AG20443 (cell line): ENCODE measurements around the gene ZSCAN5A.
"Not testable (repeated sequence)": the region's sequence is repeated elsewhere in the genome, so short reads cannot be mapped to it uniquely, and the experiment has no call there.

Source experiments
- DNase-seq: peaks from one replicate; pipeline ENCODE4 v3.0.0; 2012; ENCODE audit warnings: low spot score, mixed read lengths

ZSCAN5A gene

DNA sequence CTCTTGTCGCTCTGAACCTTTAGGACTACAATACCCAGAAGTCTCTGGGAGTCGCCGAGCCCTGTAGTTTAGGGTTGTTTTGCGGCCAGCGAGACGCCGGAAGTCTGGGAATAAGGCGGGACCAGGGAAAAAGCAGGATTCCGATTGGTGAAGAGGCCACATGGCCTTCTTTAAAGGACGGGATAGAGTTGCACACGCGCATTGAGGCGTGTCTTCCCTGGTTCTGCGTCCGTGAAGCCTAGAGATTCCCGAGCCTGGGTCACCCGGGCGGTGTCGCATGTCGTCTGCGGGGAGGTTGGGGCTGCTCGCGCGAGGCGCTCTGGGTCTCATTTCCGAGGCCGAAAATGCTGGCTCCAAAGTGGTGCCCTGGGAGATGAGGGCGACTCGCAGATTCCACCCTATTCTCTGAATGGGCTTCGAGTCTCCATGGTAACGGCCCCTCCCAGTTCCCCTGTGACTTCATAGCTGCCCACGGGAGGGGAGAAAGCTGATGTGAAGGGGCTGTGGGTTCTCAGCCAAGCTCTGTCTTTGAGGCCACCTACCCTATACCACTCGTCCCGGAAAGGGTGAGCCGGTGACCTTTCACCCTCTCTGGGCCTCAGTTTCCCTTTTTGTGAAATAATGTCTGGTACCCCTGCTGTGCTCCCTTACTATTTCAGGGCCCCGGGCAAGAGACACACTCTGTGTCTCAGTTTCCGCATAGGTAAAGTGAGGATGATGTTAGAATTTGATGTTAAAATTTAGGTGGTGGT, 614 bp upstream of the ZSCAN5A start:
- DNase-seq = peak; percentile 96

DNA sequence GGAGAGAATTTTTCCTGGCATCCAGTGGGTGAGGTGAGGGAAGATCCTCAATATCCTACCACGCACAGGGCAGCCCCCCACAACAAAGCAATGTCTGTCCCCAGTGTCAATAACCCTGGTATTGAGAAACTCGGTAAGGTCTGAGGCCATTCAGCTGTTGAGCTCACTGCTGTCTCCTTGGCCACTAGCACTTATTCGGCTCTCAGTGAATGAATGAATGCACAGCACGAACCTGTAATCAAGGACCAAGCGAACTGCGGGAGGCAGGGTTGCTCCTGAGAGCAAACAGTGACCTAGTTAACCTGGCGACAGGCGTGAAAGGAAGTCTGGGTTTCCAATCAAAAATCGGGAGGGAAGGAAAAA, 640 bp downstream of the ZSCAN5A start:
- peak; percentile 30 for DNase-seq

DNA sequence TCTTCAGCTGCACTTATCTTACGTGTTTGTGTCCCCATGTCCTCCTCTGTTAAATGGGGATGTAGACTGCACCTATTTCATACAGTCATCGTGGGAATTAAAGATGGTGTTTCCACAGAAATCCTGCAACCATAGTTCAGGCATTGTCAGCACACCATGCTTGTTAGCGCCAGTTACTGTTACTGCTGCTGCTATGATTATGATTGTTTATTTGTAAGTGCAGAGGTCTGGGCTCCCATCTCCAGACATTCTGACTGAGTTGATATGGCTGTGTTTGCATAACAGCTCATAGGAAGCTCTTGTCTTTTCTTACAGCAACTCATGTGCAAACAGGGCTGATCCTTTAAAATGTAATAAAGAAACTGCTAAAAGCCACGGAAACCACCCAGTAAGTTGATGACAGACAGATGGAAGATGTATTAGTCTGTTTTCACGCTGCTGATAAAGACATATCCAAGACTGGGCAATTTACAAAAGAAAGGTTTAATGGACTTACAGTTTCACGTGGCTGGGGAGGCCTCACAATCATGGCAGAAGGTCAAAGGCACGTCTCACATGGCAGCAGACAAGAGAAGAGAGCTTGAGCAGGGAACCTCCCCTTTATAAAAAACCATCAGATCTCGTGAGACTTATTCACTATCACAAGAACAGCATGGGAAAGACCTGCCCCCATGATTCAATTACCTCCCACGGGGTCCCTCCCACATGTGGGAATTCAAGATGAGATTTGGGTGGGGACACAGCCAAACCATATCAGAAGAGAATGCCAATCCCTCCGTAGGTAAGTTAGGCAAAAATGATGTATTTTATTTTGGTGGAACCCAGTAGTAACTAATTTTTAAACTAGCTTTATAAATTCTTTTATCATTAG, 1.6 kb downstream of the ZSCAN5A start:
- DNase-seq = no peak

DNA sequence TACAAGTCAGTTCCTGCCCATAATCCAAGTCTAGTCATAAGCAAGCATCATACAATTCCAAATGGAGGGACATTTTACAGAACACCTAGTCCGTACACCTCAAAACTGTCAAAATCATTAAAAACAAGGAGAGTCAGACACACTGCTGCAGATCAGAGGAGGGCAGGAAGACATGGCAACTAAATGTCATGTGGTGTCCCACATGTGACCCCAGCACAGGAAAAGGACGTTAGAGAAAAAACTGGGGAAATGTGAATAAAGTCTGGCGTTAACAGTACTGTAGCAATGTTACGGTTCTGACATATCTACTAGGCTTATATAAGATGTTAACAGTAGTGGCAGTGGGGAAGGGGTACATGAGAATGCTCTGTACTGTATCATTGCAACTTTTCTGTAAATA, 2.3 kb downstream of the ZSCAN5A start:
- DNase-seq = no peak

DNA sequence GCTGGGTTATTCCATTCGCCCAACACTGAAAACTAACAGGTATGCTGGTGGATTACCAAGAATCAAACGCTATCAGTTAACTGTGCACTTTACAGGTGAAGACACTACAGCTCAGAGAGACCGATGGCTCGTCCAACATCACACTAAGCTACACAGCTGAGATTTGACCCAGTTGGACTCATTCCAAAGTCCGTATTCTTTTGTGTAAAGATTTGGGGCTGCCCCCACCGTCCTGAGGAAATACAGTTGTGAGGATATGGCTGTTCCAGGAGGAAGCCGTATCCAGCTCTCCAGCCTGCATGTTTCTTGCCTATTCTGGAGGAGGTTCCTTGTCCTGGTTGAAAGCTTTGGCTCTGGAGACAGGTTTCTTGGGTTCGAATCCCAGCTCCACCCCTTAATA, 4.2 kb downstream of the ZSCAN5A start:
- DNase-seq = no peak

DNA sequence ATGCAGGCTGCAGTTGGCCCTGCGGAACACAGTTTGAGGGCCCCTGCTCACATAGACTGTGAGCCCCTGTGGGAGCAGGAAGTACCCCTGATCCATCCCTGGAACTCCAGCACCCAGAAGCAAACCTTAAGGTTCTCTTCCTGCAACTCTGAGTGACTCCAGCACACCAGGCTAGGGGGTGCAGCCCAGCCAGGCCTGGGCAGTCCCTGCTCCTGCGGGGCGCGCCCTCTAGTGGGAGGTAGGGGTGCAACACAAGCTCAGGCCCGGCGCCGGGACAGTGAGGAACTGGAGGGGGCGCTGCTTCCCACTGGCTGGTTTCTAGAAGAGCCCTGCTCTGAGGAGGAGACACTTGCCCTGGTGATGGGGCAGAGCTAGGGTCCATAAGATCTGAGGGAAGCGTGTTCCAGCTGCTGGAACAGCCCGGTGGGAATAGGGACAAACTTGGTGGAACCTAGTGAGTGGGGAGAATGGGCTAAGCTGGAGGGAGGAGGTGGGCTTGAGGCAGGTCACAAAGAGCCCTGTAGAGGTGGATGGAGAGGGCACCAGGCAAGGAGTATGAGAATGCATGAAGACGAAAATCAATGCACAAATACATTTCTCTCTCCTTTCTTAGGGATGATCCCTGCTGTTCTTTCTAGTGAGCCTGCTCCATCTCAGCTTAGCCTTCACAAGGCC, 5.0 kb downstream of the ZSCAN5A start:
- peak; percentile 74 for DNase-seq

DNA sequence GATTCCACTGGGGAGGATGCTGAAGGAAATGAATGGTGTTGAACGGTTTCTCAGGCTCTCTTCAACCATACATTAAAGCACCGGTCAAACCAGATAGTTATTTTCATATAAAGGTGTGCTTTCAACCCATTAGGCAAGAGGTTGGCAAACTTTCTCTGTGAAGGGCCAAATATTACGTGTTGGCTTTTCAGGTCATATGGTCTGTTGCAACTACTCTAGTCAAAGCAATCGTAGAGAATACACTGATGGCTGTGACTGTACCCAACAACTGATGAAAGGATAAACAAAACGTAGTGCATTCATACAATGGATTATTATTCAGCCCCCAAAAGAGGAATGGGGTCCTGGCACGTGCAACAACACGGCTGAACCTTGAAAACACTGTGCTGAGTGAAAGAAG, 5.8 kb downstream of the ZSCAN5A start:
- no peak for DNase-seq

DNA sequence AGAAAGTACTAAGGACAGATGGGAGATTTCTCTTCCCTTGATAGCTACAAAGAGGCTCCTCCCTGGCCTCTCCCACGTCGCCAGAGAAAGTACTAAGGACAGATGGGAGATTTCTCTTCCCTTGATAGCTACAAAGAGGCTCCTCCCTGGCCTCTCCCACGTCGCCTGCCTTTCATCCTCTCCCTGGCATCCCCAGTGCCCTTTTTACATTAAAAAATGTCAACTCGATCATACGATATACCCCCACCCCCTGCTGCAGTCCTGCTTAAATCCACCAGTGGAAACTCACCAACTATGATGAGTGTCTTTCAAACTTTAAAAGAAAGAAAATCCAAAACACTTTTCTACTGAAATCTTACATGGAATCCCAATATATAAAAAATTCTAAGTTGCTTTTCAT, 7.6 kb downstream of the ZSCAN5A start:
- DNase-seq = not testable (repeated sequence)

DNA sequence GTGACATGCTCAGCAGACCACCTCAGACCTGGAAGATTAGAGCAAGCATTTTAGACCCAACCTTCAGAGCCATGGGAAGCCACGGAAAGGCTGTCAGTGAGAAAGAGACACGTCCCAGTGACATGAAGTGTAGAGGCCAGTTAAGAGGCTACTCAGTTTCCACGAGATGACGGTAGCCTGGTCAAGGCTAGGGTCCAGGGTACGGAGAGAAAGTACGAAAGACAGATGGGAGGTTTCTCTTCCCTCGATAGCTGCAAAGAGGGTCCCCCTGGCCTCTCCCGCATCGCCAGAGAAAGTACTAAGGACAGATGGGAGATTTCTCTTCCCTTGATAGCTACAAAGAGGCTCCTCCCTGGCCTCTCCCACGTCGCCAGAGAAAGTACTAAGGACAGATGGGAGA, 8.6 kb downstream of the ZSCAN5A start:
- DNase-seq = no peak

DNA sequence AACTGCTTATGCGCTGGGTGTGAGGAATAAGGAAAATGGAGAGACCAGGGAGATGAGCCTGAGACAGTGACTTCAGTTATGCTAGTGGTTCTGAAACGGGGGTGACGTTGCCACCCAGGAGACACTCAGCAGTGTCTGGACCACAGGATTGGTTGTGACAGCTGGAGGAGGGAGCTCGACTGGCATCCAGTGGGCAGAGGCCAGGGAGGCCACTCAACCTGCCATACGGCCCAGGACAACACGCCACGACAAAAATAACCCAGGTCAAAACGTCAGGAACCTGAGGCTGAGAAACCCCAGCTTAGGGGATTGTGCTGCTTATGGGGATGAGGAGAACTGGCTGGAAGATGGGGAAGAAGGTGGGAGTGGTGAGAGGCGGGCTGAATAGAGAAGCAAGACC, 10.4 kb downstream of the ZSCAN5A start:
- DNase-seq = no peak

DNA sequence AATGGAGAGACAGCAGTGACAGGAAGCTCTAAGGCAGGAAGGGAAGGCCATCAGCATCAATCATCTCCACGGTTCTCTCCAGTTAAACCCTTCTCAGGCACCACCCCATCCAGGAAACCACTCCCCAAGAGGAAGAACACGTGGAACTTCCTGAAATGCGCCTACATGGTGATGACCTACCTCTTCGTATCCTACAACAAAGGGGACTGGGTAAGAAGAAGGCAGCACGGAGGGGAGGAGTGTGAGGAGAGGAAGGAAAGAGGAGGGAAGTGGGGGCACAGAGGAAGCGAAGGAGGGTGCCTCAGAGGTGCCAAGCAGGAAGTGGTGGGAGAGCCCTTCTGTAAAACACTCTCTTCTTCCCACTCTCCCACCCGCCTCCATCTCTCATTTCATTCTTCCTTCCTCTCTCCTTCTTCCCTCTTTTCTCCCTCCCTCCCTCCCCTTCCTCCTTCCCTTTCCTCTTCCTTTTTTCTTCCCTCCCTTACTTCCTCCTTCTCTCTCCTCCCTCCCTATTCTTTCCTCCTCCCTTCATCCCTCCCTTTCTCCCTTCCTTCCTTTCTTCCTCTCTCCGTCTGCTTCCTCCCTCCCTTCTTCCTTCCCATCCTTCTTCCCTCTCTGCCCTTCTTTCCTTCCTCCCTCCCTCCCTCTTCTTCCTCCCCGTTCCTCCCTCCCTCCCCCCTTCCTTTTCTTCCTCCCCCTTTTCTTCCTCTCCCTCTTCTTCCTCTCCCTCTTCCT, 12.6 kb downstream of the ZSCAN5A start:
- no peak for DNase-seq

DNA sequence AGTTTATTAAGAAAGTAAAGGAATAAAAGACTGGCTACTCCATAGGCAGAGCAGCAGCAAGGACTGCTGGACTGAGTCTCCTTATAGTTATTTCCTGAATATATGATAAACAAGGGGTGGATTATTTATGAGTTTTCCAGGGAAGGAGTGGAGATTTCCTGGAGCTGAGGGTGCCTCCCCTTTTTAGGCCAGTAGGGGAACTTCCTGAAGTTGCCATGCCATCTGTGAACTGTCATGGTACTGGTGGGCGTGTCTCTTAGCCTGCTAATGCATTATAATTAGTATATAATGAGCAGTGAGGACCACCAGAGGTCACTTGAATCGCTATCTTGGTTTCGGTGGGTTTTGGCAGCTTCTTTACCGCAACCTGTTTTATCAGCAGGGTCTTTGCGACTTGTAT, 13.5 kb downstream of the ZSCAN5A start:
- DNase-seq = no peak

DNA sequence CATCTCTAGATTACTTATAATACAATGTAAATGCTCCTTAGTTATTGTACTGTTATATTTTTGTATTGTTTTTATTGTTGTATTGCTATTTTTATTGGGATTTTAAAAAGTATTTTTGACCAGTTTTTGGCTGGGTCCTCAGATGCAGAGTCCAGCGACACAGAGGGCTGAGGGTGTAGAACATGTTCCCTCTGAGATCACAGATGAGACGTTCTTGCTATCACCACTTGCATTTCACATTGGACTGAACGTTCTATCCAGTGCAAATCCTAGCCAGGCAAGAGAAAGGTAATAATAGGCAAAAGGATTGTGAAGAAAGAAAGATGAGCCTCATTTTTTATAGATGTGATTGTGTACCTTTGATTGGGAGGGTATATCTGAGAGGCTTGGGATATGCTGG, 15.0 kb downstream of the ZSCAN5A start:
- no peak for DNase-seq

DNA sequence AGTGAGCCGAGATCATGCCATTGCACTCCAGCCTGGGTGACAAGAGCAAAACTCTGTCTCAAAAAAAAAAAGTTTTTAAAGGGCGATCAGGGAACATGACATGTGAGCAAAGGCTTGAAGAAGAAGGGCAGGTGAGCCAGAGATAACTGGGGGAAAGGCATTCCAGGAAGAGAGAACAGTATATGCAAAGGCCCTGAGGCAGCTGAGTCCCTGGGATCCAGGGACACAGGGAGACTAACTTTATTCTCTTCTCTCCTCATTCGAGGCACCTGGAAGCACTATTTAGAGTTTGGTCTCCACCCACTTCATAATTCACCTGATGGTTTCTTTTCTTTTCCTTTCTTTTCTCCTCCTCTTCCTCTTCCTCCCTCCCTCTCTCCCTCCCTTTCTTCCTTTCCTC, 17.6 kb downstream of the ZSCAN5A start:
- no peak for DNase-seq

DNA sequence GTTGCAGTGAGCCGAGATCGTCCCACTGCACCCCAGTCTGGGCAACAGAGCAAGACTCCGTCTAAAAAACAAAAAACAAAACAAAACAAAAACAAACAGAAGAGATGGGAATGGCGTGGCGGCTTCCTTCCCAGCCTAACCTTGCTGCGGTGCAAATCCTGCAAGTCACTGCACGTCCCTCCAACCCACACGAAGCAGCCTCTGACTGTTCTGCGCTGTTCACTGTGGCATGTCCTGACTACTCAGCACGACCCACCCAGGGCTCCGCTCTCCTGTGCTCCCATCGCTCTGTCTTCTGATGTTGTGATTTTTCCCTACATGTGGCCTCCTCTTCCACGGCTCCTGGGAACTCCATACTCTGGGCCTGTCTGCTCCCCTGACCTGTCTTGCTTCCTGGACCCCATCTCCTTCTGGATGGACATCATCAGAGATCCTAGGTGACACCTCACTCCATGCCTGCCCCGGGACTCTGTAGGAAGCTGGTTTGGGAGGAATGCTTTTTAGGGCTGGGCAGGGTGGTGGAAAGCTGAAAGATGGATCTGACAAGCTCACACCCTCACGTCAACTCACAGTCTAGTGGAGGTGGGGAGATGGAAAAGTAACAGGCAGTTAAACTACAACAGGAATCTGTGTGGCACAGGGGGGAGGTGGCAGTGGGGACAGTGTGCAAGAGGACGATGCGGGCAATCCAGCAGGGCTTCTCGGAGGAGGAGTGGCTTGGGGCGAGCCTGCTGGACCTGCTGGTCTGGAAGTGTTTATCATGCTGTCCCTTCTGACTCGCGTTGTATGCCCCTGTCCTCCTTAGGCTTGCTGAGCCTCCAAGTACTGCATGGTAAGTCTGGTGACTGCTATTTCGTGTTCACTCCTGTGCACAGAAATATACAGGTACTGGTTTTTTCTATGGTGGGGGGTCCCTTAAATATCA, 18.8 kb downstream of the ZSCAN5A start:
- DNase-seq = no peak

DNA sequence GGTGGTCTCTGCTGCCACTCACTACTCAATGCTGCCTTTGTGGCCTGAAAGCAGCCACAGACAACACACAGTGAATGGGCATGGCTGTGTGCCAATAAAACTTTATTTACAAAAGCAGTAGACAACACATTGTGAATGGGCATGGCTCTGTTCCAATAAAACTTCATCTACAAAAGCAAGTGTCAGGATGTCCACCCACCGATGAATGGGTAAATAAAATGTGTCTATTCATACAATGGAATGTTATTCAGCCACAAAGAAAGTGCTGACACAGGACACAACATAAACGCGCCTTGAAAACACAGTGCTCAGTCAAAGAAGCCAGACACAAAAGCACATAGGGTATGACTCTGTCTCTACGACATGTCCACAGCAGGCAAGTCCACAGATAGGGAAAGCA, 20.1 kb downstream of the ZSCAN5A start:
- DNase-seq = no peak

DNA sequence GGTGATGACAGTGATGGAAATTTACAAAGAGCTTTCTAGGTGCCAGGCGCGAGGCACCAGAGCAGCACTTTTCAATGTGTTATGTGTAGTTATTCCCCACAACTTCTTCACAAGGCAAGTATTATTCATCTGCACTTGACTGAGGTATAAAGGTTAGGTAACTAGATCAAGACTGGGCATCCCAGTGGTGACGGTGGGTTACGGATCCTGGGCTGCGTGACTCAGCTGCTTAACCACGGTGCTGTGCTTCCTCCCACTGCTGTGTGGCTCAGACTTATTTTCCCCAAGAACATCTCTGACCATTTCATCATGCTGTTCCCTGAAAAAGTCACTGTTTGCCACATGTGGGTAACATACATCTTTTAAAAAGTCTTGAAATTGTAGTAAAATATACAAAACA, 22.8 kb downstream of the ZSCAN5A start:
- DNase-seq = no peak

DNA sequence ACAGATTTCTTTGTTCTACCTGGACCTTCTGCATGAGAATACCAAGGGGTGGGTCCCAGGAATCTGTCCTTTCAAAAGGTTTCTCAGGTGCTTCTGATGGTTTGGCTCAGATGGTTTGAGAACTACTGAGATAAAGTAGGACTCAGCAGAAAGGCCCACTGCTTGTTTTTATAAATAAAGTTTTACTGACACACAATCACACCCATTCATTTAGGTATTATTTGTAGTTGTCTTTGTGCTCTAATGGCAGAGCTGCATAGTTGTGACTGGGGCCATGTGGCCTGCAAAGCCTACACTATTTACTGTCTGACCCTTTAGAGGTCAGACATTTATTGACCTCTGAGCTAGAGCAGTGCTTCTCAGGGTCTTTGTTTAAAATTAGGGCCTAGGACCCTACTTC, 24.5 kb downstream of the ZSCAN5A start:
- DNase-seq = no peak

DNA sequence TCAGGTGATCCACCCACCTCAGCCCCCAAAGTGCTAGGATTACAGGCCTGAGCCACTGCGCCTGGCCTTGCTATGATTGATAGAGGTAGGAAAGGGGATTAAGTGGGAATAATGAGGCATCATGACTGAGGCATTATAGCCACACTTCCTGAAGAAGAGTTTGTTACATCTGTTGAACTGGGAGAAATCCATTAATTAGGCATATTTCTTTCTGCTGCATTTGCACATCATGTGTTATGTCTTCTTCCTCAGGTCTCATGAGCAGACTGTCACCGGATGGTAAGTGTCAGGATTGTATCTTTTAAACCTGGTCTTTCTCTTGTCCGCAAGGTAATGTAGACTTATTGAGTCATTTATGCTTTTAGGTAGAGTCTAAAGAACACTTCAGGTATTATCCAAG, 29.9 kb downstream of the ZSCAN5A start:
- DNase-seq = no peak

DNA sequence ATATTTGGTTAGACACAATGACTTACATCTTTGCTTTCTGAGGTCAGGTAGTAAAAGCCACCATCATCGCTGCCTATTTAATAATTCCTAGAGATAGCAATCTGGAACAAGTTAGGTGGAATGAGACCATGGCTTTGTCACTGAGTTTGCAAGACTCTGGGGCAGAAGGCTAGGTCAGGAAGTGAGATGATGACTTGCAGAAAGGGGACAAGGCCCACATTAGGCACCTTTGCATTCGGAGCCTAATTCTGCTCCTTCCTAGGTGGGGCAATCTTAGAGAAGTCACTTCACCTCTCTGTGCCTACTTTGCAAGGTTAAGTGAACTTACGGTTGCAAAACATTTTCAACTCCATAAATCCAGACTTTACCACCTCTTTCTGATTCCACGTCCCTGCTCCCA, 31.8 kb downstream of the ZSCAN5A start:
- no peak for DNase-seq

DNA sequence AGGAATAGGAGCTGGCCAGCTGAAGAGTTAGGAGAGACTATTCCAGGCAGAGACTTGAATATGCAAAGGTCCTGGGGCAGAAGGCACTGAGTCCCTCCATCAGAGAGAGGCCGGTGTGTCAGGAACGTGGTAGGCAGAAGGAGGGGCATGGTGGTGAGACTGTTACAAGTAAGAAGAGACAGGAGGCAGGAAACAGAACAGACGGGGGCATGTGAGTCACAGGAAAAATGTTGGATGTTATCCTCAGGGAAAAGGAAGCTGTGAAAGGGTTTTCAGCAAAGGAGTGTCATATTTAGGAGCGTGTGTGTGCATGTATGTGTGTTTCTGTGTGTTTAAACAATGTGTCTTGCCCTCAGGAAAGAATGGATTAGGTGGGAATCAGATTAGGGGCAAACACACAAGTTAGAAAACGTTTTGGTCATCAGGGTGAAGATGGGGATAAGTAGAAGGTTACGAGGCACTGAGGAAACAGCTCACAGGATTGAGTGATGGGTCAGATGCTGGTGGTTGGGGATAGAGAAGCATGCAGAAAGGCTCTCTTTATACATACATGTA, 41.0 kb downstream of the ZSCAN5A start:
- DNase-seq = no peak
